Measurements from ENCODE around the gene NUDT12.

NUDT12 gene

GRCh38 chr5:103569313-103570060 is 6.9 kb upstream of the NUDT12 start:
- H3K4me3 ChIP-seq (ENCODE audit: low read depth in 1 of 2, low read length in 1 of 2) = no peak overlapping the region
- no peaks in the 10 kb centered on the region for H3K36me3 ChIP-seq
- H3K9me3 ChIP-seq = no peaks in the 10 kb centered on the region
- no peaks in the 10 kb centered on the region for H3K27me3 ChIP-seq
- H3K27ac ChIP-seq = no peak overlapping the region
- TF ChIP-seq, protein P1, sequence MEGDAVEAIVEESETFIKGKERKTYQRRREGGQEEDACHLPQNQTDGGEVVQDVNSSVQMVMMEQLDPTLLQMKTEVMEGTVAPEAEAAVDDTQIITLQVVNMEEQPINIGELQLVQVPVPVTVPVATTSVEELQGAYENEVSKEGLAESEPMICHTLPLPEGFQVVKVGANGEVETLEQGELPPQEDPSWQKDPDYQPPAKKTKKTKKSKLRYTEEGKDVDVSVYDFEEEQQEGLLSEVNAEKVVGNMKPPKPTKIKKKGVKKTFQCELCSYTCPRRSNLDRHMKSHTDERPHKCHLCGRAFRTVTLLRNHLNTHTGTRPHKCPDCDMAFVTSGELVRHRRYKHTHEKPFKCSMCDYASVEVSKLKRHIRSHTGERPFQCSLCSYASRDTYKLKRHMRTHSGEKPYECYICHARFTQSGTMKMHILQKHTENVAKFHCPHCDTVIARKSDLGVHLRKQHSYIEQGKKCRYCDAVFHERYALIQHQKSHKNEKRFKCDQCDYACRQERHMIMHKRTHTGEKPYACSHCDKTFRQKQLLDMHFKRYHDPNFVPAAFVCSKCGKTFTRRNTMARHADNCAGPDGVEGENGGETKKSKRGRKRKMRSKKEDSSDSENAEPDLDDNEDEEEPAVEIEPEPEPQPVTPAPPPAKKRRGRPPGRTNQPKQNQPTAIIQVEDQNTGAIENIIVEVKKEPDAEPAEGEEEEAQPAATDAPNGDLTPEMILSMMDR (IDR thresholded peaks at IDR 0.05) = no peak
- H3K4me1 ChIP-seq (ENCODE audit: control insufficient read depth in 1 of 2, insufficient read depth in 1 of 2, low read depth in 1 of 2, low read length in 1 of 2) = no peaks in the 10 kb centered on the region

DNA sequence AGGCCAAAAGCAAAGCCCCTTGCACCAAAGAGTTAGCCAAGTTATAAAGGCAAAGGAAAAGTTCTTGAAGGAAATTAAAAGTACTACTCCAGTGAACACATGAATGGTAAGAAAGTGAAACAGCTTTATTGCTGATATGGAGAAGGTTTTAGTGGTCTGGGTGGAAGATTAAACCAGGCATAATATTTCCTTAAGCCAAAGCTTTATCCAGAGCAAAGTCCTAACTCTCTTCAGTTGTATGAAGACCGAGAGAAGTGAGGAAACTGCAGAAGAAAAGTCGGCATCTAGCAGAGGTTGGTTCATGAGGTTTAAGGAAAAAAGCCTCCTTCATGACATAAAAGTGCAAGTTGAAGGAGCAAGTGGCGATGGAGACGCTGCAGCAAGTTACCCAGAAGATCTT is 3.1 kb upstream of the NUDT12 start:
- TF ChIP-seq, protein P1 (IDR thresholded peaks at IDR 0.05) = no peak
- Histone ChIP-seq H3K27me3 (peaks cover 3% of the 10 kb centered on the region), H3K9me3 (no peaks in the 10 kb centered on the region), H3K4me3 (ENCODE audit: low read depth in 1 of 2, low read length in 1 of 2) (no peak overlapping the region), H3K36me3 (no peaks in the 10 kb centered on the region), H3K4me1 (ENCODE audit: control insufficient read depth in 1 of 2, insufficient read depth in 1 of 2, low read depth in 1 of 2, low read length in 1 of 2) (peaks cover 4 to 12% of the 10 kb centered on the region in 2 experiments), H3K27ac (no peak overlapping the region)

GRCh38 chr5:103561685-103562452 is 720 bp downstream of the NUDT12 start:
- no peak overlapping the region for H3K27ac ChIP-seq
- TF ChIP-seq, protein P1 (IDR thresholded peaks at IDR 0.05) = no peak
- H3K9me3 ChIP-seq = no peaks in the 10 kb centered on the region
- peaks cover 4 to 12% of the 10 kb centered on the region in 2 experiments for H3K4me1 ChIP-seq (ENCODE audit: control insufficient read depth in 1 of 2, insufficient read depth in 1 of 2, low read depth in 1 of 2, low read length in 1 of 2)
- no peaks in the 10 kb centered on the region for H3K36me3 ChIP-seq
- peak overlapping the region; percentile 20 to 50 for H3K4me3 ChIP-seq (ENCODE audit: low read depth in 1 of 2, low read length in 1 of 2)
- H3K27me3 ChIP-seq = peaks cover 3% of the 10 kb centered on the region

- Histone ChIP-seq H3K9me3 (no peaks in the 10 kb centered on the region), H3K4me3 (ENCODE audit: low read depth in 1 of 2, low read length in 1 of 2) (no peak overlapping the region), H3K36me3 (no peaks in the 10 kb centered on the region), H3K4me1 (ENCODE audit: control insufficient read depth in 1 of 2, insufficient read depth in 1 of 2, low read depth in 1 of 2, low read length in 1 of 2) (peaks cover 4 to 12% of the 10 kb centered on the region in 2 experiments), H3K27ac (no peak overlapping the region), H3K27me3 (peaks cover 3% of the 10 kb centered on the region)
- TF ChIP-seq, protein P1 (IDR thresholded peaks at IDR 0.05) = no peak
Measured at GRCh38 chr5:103560826-103561225, 1.8 kb downstream of the NUDT12 start.

- no peaks in the 10 kb centered on the region for H3K27me3 ChIP-seq
- no peak overlapping the region for H3K27ac ChIP-seq
- TF ChIP-seq, protein P1 (IDR thresholded peaks at IDR 0.05) = no peak
- no peaks in the 10 kb centered on the region for H3K4me1 ChIP-seq (ENCODE audit: control insufficient read depth in 1 of 2, insufficient read depth in 1 of 2, low read depth in 1 of 2, low read length in 1 of 2)
- no peak overlapping the region for H3K4me3 ChIP-seq (ENCODE audit: low read depth in 1 of 2, low read length in 1 of 2)
- H3K36me3 ChIP-seq = no peaks in the 10 kb centered on the region
- no peaks in the 10 kb centered on the region for H3K9me3 ChIP-seq
Measured at GRCh38 chr5:103546858-103547257, 15.7 kb downstream of the NUDT12 start.
